HEK293 (cell line): ENCODE data around the gene SLC35A2.
A peak's percentile ranks its signal among the peaks of the same experiment; 100 is the strongest.

Source experiments
- CTCF ChIA-PET: fragments of 350-600 bp; formaldehyde crosslinking; extraction: SDS; loops from one replicate; lab custom pipeline; 2021; ENCODE audit warnings: antibody characterized with exemption; lab: Yijun Ruan, JAX
- POLR2A ChIA-PET: fragments of 300-600 bp; formaldehyde crosslinking; extraction: SDS; loops from one replicate; lab custom pipeline; 2020; ENCODE audit warnings: antibody characterized with exemption, inconsistent platforms; lab: Yijun Ruan, JAX
- H3K27ac ChIP-seq: fragments of 200-500 bp; sonication (Bioruptor generic); 2 replicates; pipeline ENCODE4 v1.5.1; 2014; ENCODE audit warnings: low read depth, low read length, control low read depth, inconsistent platforms; ENCODE audit errors: extremely low read depth
- H3K36me3 ChIP-seq, 2 experiments: fragments of 200-500 bp in 1 of 2; sonication (Bioruptor generic) in 1 of 2; 1 replicate in 1 of 2; 2 replicates in 1 of 2; pipeline ENCODE4 v1.5.1; 2014 to 2017; ENCODE audit warnings: inconsistent platforms in 2 of 2, low read length in 2 of 2; ENCODE audit not compliant: control insufficient read depth in 2 of 2, insufficient read depth in 1 of 2
- H3K4me1 ChIP-seq: fragments of 200-500 bp; sonication (Bioruptor generic); 2 replicates; pipeline ENCODE4 v1.5.1; 2014; ENCODE audit warnings: mild to moderate bottlenecking, low read length, inconsistent platforms; ENCODE audit not compliant: control insufficient read depth, insufficient read depth
- H3K4me3 ChIP-seq: 2 replicates; pipeline ENCODE4 v1.5.1; 2011; ENCODE audit warnings: low read depth, mild to moderate bottlenecking, control low read depth, low read length, moderate library complexity
- H3K9me3 ChIP-seq: fragments of 200-500 bp; sonication (Bioruptor generic); 2 replicates; pipeline ENCODE4 v1.5.1; 2014; ENCODE audit warnings: low read depth, low read length, inconsistent platforms; ENCODE audit not compliant: control insufficient read depth, insufficient read depth
- BCL11A ChIP-seq: fragments of 450-650 bp; formaldehyde crosslinking; IDR thresholded peaks from 2 replicates; pipeline ENCODE4 v1.5.1; 2016; ENCODE audit warnings: low read depth, missing biosample characterization, missing genetic modification characterization
- KLF10 ChIP-seq: fragments of 450-650 bp; IDR thresholded peaks from 2 replicates; pipeline ENCODE4 v1.5.1; 2018; ENCODE audit warnings: missing biosample characterization, mild to moderate bottlenecking, missing genetic modification characterization
- PBX3 ChIP-seq: sonication (generic); formaldehyde crosslinking; IDR thresholded peaks from 2 replicates; pipeline ENCODE4 v1.8.1; 2022; ENCODE audit warnings: mild to moderate bottlenecking, moderate library complexity, missing genetic modification reagents
- PRDM10 ChIP-seq: fragments of 450-650 bp; formaldehyde crosslinking; IDR thresholded peaks from 2 replicates; pipeline ENCODE4 v1.5.1; 2016; ENCODE audit warnings: missing biosample characterization, missing genetic modification characterization
- PRDM2 ChIP-seq: fragments of 450-650 bp; formaldehyde crosslinking; IDR thresholded peaks from 2 replicates; pipeline ENCODE4 v1.5.1; 2016; ENCODE audit warnings: missing biosample characterization, missing genetic modification characterization, borderline replicate concordance
- SP2 ChIP-seq: fragments of 450-650 bp; formaldehyde crosslinking; IDR thresholded peaks from 2 replicates; pipeline ENCODE4 v1.5.1; 2016; ENCODE audit warnings: missing biosample characterization, missing genetic modification characterization
- SP3 ChIP-seq: fragments of 450-650 bp; formaldehyde crosslinking; IDR thresholded peaks from 2 replicates; pipeline ENCODE4 v1.5.1; 2016; ENCODE audit warnings: missing biosample characterization, missing genetic modification characterization
- ZBTB17 ChIP-seq: fragments of 450-650 bp; formaldehyde crosslinking; IDR thresholded peaks from 2 replicates; pipeline ENCODE4 v1.5.1; 2016; ENCODE audit warnings: missing biosample characterization, missing genetic modification characterization
- ZNF112 ChIP-seq: fragments of 450-650 bp; formaldehyde crosslinking; IDR thresholded peaks from 2 replicates; pipeline ENCODE4 v1.5.0; 2017; ENCODE audit warnings: missing biosample characterization, missing genetic modification characterization
- ZNF121 ChIP-seq: fragments of 450-650 bp; formaldehyde crosslinking; IDR thresholded peaks from 2 replicates; pipeline ENCODE4 v1.5.1; 2016; ENCODE audit warnings: missing biosample characterization, missing genetic modification characterization
- ZNF24 ChIP-seq: fragments of 450-650 bp; formaldehyde crosslinking; IDR thresholded peaks from 2 replicates; pipeline ENCODE4 v1.5.1; 2016; ENCODE audit warnings: missing biosample characterization, missing genetic modification characterization
- ZNF335 ChIP-seq: fragments of 450-650 bp; formaldehyde crosslinking; conservative IDR thresholded peaks from 2 replicates; pipeline ENCODE4 v1.5.1; 2016; ENCODE audit warnings: missing biosample characterization, missing genetic modification characterization
- ZNF341 ChIP-seq: fragments of 450-650 bp; formaldehyde crosslinking; IDR thresholded peaks from 2 replicates; pipeline ENCODE4; 2016; ENCODE audit warnings: low read depth, missing biosample characterization, missing genetic modification characterization
- ZNF362 ChIP-seq: fragments of 450-650 bp; formaldehyde crosslinking; IDR thresholded peaks from 2 replicates; pipeline ENCODE4 v1.5.1; 2016; ENCODE audit warnings: missing biosample characterization, missing genetic modification characterization
- ZNF366 ChIP-seq: fragments of 450-650 bp; formaldehyde crosslinking; conservative IDR thresholded peaks from 2 replicates; pipeline ENCODE4 v1.5.1; 2016; ENCODE audit warnings: missing biosample characterization, missing genetic modification characterization
- ZNF704 ChIP-seq: fragments of 450-650 bp; formaldehyde crosslinking; IDR thresholded peaks from 2 replicates; pipeline ENCODE4 v1.5.1; 2016; ENCODE audit warnings: missing biosample characterization, missing genetic modification characterization
- ZNF777 ChIP-seq: fragments of 450-650 bp; formaldehyde crosslinking; IDR thresholded peaks from 2 replicates; pipeline ENCODE4 v1.5.1; 2017; ENCODE audit warnings: missing biosample characterization, missing genetic modification characterization, borderline replicate concordance
- ZNF785 ChIP-seq: fragments of 450-650 bp; formaldehyde crosslinking; IDR thresholded peaks from 2 replicates; pipeline ENCODE4 v1.5.1; 2016; ENCODE audit warnings: missing biosample characterization, missing genetic modification characterization

SLC35A2 gene

GRCh38 chrX:48958635-48959094 lies 47.2 kb upstream of the SLC35A2 start:
- peak overlapping the region; percentile 74 for H3K27ac ChIP-seq
- POLR2A ChIA-PET = interaction anchor here (0.5 to 3.3 kb wide), 16 partner anchors 11 to 282 kb away, joined by 3 to 24 read pairs (median 5); partner anchors contain the start of genes GRIPAP1, HDAC6, KCND1 and PQBP1
- TF ChIP-seq ZNF362 (tag by site-specific recombination) (peak; percentile 100), ZNF704 (tag by site-specific recombination) (no peak), ZNF366 (tag by site-specific recombination) (0 out of 2 replicates have a peak, but pooled peaks have one; percentile 19), ZNF335 (tag by site-specific recombination) (peak; percentile 81), BCL11A (tag by site-specific recombination) (0 out of 2 replicates have a peak, but pooled peaks have one; percentile 24), ZNF777 (tag by site-specific recombination) (no peak), ZNF24 (0 out of 2 replicates have a peak, but pooled peaks have one; percentile 21), PRDM10 (tag by site-specific recombination) (peak; percentile 49), ZNF121 (tag by site-specific recombination) (peak; percentile 95), ZBTB17 (tag by site-specific recombination) (peak; percentile 85)
- TF ChIP-seq, all 188 proteins: peak for 8
- peaks cover 0 to 27% of the 10 kb centered on the region in 2 experiments; a peak in 1 of 3 replicates for H3K36me3 ChIP-seq
- H3K4me3 ChIP-seq = peak overlapping the region; percentile 38
- CTCF ChIA-PET = interaction anchor here (0.6 to 1.5 kb wide), 5 partner anchors 10 to 321 kb away, joined by 3 to 4 read pairs (median 3); partner anchors contain the start of gene KCND1
- peaks cover 3% of the 10 kb centered on the region; the same call in 1 of the 2 replicates for H3K4me1 ChIP-seq
- H3K9me3 ChIP-seq = no peaks in the 10 kb centered on the region

- ChIA-PET POLR2A (interaction anchor here (0.6 to 3.3 kb wide), 18 partner anchors 9 to 379 kb away, joined by 3 to 24 read pairs (median 4); partner anchors contain the start of genes GRIPAP1, HDAC6, KCND1 and PQBP1), CTCF (interaction anchor here (0.6 to 1.5 kb wide), 5 partner anchors 10 to 320 kb away, joined by 3 to 4 read pairs (median 3); partner anchors contain the start of gene KCND1)
- H3K27ac ChIP-seq = peak overlapping the region; percentile 74
- no peaks in the 10 kb centered on the region for H3K9me3 ChIP-seq
- peaks cover 3% of the 10 kb centered on the region; the same call in 1 of the 2 replicates for H3K4me1 ChIP-seq
- H3K36me3 ChIP-seq = peaks cover 0 to 34% of the 10 kb centered on the region in 2 experiments; a peak in 1 of 3 replicates
- H3K4me3 ChIP-seq = peak overlapping the region; percentile 67
- TF ChIP-seq PRDM2 (no peak), SP3 (tag by site-specific recombination) (peak; percentile 91), PBX3 (CRISPR knock-in tag) (0 out of 2 replicates have a peak, but pooled peaks have one; percentile 67), SP2 (tag by site-specific recombination) (peak; percentile 89), ZNF785 (tag by site-specific recombination) (no peak), ZNF341 (peak; percentile 80), ZNF112 (tag by site-specific recombination) (no peak), KLF10 (peak; percentile 48; the same call in 1 of the 2 replicates)
Measured at GRCh38 chrX:48957827-48958634, 46.6 kb upstream of the SLC35A2 start.
